K562 (cell line): ENCODE measurements around the gene ZBTB22. TPM values are rescaled to one million over a fixed set of nuclear protein-coding genes. Genes with fewer than 3 reads are reported as not detected.
A peak's percentile ranks its signal among the peaks of the same experiment; 100 is the strongest.

ENCODE experiments used
- ARHGAP35 ChIP-seq: fragments of 450-650 bp; IDR thresholded peaks from 2 replicates; pipeline ENCODE4 v1.6.1; 2018; ENCODE audit not compliant: partially characterized antibody
- ELF1 ChIP-seq: fragments of 200-800 bp; sonication (Bioruptor generic); IDR thresholded peaks from 2 replicates; pipeline ENCODE4 v1.6.1; 2016; ENCODE audit warnings: missing genetic modification characterization, missing compliant biosample characterization
- GTF3C2 ChIP-seq: IDR thresholded peaks from 3 replicates; pipeline ENCODE4 v1.6.1; 2011; ENCODE audit warnings: borderline replicate concordance, mild to moderate bottlenecking, moderate library complexity; ENCODE audit not compliant: insufficient read length; ENCODE audit errors: extremely low read depth
- KAT7 ChIP-seq: sonication (generic); formaldehyde crosslinking; IDR thresholded peaks from 2 replicates; pipeline ENCODE4 v1.8.0; 2022; ENCODE audit warnings: missing genetic modification reagents, mild to moderate bottlenecking, borderline replicate concordance
- KDM5B ChIP-seq: fragments of 200-600 bp; sonication (generic); IDR thresholded peaks from 2 replicates; pipeline ENCODE4 v1.6.1; 2012; ENCODE audit warnings: low read depth, mild to moderate bottlenecking, moderate library complexity, low read length, control low read depth, inconsistent platforms; ENCODE audit not compliant: insufficient replicate concordance
- KHSRP ChIP-seq: fragments of 450-650 bp; IDR thresholded peaks from 2 replicates; pipeline ENCODE4 v1.6.1; 2017
- MNT ChIP-seq, 2 experiments: fragments of 450-650 bp; conservative IDR thresholded peaks; 2 replicates each; pipeline ENCODE4 v1.6.1; 2017; ENCODE audit warnings: mild to moderate bottlenecking in 2 of 2, moderate library complexity in 2 of 2
- POLR2A ChIP-seq: fragments of 450-650 bp; conservative IDR thresholded peaks from 2 replicates; pipeline ENCODE4 v1.6.1; 2016
- POLR2B ChIP-seq: fragments of 450-650 bp; IDR thresholded peaks from 2 replicates; pipeline ENCODE4 v1.6.1; 2018; ENCODE audit warnings: low read depth; ENCODE audit not compliant: partially characterized antibody
- POLR2G ChIP-seq: fragments of 200-400 bp; formaldehyde crosslinking; IDR thresholded peaks from 2 replicates; pipeline ENCODE4 v1.6.1; 2017; ENCODE audit warnings: low read depth, mild to moderate bottlenecking, antibody characterized with exemption, low read length, moderate library complexity
- RCOR1 ChIP-seq, 2 experiments: IDR thresholded peaks; 2 replicates each; pipeline ENCODE4 v1.6.1; 2012; ENCODE audit warnings: low read depth in 2 of 2, low read length in 2 of 2, borderline replicate concordance in 1 of 2, improper control_type of control experiment in 1 of 2
- SIN3A ChIP-seq, 2 experiments: fragments of 150-350 bp in 1 of 2; IDR thresholded peaks; 2 replicates each; pipeline ENCODE4 v1.6.1; 2011 to 2016; ENCODE audit warnings: borderline replicate concordance in 2 of 2, low read depth in 2 of 2, low read length in 2 of 2, mild to moderate bottlenecking in 2 of 2, moderate library complexity in 2 of 2; ENCODE audit not compliant: control insufficient read depth in 1 of 2
- TEAD4 ChIP-seq, 2 experiments: sonication (generic) in 1 of 2; formaldehyde crosslinking in 1 of 2; IDR thresholded peaks; 2 replicates each; pipeline versions ENCODE4 v1.6.1 to v1.8.0; 2012 to 2022; ENCODE audit warnings: borderline replicate concordance in 1 of 2, inconsistent platforms in 1 of 2, low read length in 1 of 2, mild to moderate bottlenecking in 1 of 2, missing genetic modification reagents in 1 of 2
- U2AF1 ChIP-seq: fragments of 200-400 bp; formaldehyde crosslinking; optimal IDR thresholded peaks from 2 replicates; pipeline ENCODE3; 2017; ENCODE audit warnings: mild to moderate bottlenecking, low read depth, low read length, moderate library complexity
- ZKSCAN8 ChIP-seq: fragments of 200-800 bp; sonication (Bioruptor generic); IDR thresholded peaks from 2 replicates; pipeline ENCODE4 v1.6.1; 2016; ENCODE audit warnings: missing genetic modification characterization, missing compliant biosample characterization
- polyA plus RNA-seq, 8 experiments: library from polyadenylated mRNA; depleted of rRNA in 4 of 8; stranded (reverse) in 5 of 8; unstranded in 3 of 8; fragments of >200 nt; fragmentation: Nextera tagmentation in 2 of 8; fragmentation: Illumina TruSeq in 1 of 8; extraction: Ambion mirVana in 2 of 8; extraction: Trizol in 1 of 8; gene quantifications; 2 replicates each; pipeline versions ENCODE4 v1.2.1 to v1.2.3, GENCODE V29; 2011 to 2014; ENCODE audit warnings: inconsistent platforms in 1 of 8, missing spikeins in 1 of 8
- total RNA-seq, 7 experiments: library from RNA; depleted of rRNA in 6 of 7; stranded (reverse); fragments of >200 nt in 6 of 7; fragmentation: Illumina TruSeq in 2 of 7; extraction: Trizol in 2 of 7; gene quantifications; 2 replicates each; pipeline versions ENCODE4 v1.2.1 to v1.2.3, GENCODE V29; 2011 to 2021; ENCODE audit warnings: low replicate concordance in 1 of 7

Gene ZBTB22
- total and polyA plus RNA-seq, 9 of the 15 experiments (the other 6 are each of a cell fraction or from before 2014, with no cell fraction given), result 0.21 to 11.9 (median 7.1) TPM

DNA sequence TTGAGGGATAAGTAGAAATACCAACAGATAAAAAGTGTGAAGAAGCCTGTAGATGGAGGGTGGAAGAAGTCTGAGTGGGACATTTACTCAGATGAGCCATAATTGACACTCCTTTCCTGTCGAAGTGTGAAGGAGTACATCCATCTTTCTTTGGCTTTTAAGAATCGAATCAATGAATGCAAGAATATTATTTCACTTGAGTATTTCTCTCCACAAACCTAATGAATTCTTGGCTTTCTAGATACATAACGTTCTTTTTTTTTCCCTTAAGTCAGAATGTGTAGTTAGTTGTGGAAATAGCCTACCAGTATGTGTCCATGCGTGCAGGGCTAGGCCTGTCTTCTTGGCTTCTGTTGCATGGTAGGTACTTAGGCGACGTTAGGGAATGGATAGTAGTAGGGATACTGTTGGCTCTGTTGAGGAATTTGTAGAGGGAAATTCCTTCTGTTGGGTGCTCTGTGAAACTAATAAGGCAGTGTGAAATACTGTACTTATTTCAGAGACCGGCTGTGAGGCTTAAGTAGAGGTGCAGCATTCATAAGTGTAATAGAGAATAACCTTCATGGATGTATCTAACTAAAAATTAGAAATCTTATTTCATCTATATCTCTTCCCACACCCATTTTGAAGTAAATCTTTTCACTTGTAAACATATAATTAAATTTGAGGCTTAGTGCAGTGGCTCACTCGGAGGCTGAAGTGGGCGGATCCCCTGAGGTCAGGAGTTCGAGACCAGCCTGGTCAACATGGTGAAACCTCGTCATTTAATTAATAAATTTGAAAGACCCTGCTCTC is 44.2 kb downstream of the ZBTB22 start (continued):
- TF ChIP-seq SIN3A (IDR thresholded peaks at IDR 0.05; ENCODE audit: borderline replicate concordance in 2 of 2, control insufficient read depth in 1 of 2, low read depth in 2 of 2, low read length in 2 of 2) (peak in 1 of 2 experiments; percentile 5; a peak in 1 of 4 replicates), GTF3C2 (peak; percentile 46), KAT7 (CRISPR knock-in tag) (no peak; the same call in 1 of the 2 replicates), ARHGAP35 (peak; percentile 31), ZKSCAN8 (peak; percentile 51; the same call in 1 of the 2 replicates), POLR2B (peak; percentile 23), RCOR1 (IDR thresholded peaks at IDR 0.05; ENCODE audit: borderline replicate concordance in 1 of 2, low read depth in 2 of 2, low read length in 2 of 2) (no peak), POLR2G (peak; percentile 27; the same call in 1 of the 2 replicates), KDM5B (peak; percentile 3), KHSRP (peak; percentile 41; the same call in 1 of the 2 replicates), MNT (conservative IDR thresholded peaks at IDR 0.05) (0 out of 4 replicates have a peak, but pooled peaks of 1 of the 2 experiments have one; percentile 14), POLR2A (0 out of 2 replicates have a peak, but pooled peaks have one; percentile 3), TEAD4 (IDR thresholded peaks at IDR 0.05; ENCODE audit: low read length) (no peak), TEAD4 (CRISPR knock-in tag; IDR thresholded peaks at IDR 0.05; ENCODE audit: borderline replicate concordance) (no peak), U2AF1 (peak; percentile 30), ELF1 (tag) (0 out of 2 replicates have a peak, but pooled peaks have one; percentile 19)
